Muscle layer of colon (tissue), 2 donors: Measurements from ENCODE around the gene ZNF483.

Experiments
- H3K27ac ChIP-seq: one replicate; pipeline ENCODE4 v1.7.0; 2013; ENCODE audit warnings: low read depth, mild to moderate bottlenecking, low read length, moderate library complexity
- H3K27me3 ChIP-seq, 2 donors: one replicate each; pipeline ENCODE4 v1.7.0; 2013; ENCODE audit warnings: low read length in 2 of 2, mild to moderate bottlenecking in 2 of 2; ENCODE audit not compliant: insufficient read depth in 2 of 2, control insufficient read depth in 1 of 2
- H3K36me3 ChIP-seq: one replicate; pipeline ENCODE4 v1.7.0; 2013; ENCODE audit warnings: mild to moderate bottlenecking, low read length; ENCODE audit not compliant: insufficient read depth
- H3K4me1 ChIP-seq: one replicate; pipeline ENCODE4 v1.7.0; 2013; ENCODE audit warnings: mild to moderate bottlenecking, low read length; ENCODE audit not compliant: insufficient read depth
- H3K4me3 ChIP-seq, 2 donors: one replicate each; pipeline ENCODE4 v1.7.0; 2013; ENCODE audit warnings: low read length in 2 of 2, low read depth in 1 of 2, mild to moderate bottlenecking in 1 of 2, moderate library complexity in 1 of 2
- H3K9ac ChIP-seq: one replicate; pipeline ENCODE4 v1.7.0; 2013; ENCODE audit warnings: low read length
- H3K9me3 ChIP-seq: one replicate; pipeline ENCODE4 v1.7.0; 2013; ENCODE audit warnings: mild to moderate bottlenecking, low read length
- donor health status: abdominal sarcoma.
- donor health status: Adenocarcinoma of cecum.

Gene ZNF483

GRCh38 chr9:111621895-111622480, 97.0 kb downstream of the ZNF483 start:
- Histone ChIP-seq H3K27ac (no peak overlapping the region), H3K4me3 (no peak overlapping the region), H3K36me3 (no peaks in the 10 kb centered on the region), H3K9ac (no peak overlapping the region), H3K27me3 (no peaks in the 10 kb centered on the region), H3K4me1 (no peaks in the 10 kb centered on the region), H3K9me3 (no peaks in the 10 kb centered on the region)

GRCh38 chr9:111622626-111623025, 97.6 kb downstream of the ZNF483 start:
- no peak overlapping the region for H3K27ac ChIP-seq
- no peaks in the 10 kb centered on the region for H3K27me3 ChIP-seq
- no peaks in the 10 kb centered on the region for H3K4me1 ChIP-seq
- H3K9ac ChIP-seq = no peak overlapping the region
- H3K36me3 ChIP-seq = no peaks in the 10 kb centered on the region
- no peaks in the 10 kb centered on the region for H3K9me3 ChIP-seq
- H3K4me3 ChIP-seq = no peak overlapping the region
